Measurements from ENCODE around the gene PACS1. TPM values are rescaled to one million over a fixed set of nuclear protein-coding genes. Genes with fewer than 3 reads are reported as not detected.

PACS1 gene
- total RNA-seq, 3 donors from 2014 or later: 37.9 to 40.6 (median 38.6) TPM

DNA sequence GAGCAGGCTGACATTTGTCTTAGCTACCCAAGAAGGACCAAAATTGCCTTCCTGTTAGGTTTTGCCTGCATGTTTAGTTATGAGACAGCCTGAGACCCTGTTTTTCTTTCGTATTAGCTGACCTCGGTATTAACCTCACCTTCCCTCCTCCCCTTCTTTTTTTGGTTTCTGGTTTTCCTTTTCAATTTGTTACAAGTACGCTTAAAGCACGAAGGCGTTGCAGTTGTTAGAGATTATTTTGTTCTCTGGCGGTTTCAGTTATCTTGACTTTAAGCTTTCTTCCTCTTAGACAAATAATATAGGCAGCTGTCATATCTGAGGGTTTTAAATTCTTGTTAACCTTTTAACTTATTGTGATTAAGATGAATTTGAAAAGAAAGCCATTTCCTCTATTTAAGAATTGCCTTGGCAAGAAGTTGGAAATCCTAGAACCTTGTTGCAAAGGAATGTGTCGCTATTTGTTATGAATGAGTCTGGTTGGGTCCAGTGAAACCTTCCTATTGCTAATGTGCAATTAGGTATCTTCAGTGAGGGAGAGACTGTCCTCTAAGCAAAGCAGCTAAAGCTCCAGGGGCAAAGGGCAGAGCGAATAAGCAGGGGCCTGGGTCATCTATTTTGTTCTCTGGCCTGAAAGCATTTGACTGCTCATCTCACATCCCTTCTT, 45.7 kb downstream of the PACS1 start:
- TF ChIP-seq POLR2A (IDR thresholded peaks at IDR 0.05) (no peak), POLR2AphosphoS5 (IDR thresholded peaks at IDR 0.05) (no peak)
- TF ChIP-seq, protein P1, sequence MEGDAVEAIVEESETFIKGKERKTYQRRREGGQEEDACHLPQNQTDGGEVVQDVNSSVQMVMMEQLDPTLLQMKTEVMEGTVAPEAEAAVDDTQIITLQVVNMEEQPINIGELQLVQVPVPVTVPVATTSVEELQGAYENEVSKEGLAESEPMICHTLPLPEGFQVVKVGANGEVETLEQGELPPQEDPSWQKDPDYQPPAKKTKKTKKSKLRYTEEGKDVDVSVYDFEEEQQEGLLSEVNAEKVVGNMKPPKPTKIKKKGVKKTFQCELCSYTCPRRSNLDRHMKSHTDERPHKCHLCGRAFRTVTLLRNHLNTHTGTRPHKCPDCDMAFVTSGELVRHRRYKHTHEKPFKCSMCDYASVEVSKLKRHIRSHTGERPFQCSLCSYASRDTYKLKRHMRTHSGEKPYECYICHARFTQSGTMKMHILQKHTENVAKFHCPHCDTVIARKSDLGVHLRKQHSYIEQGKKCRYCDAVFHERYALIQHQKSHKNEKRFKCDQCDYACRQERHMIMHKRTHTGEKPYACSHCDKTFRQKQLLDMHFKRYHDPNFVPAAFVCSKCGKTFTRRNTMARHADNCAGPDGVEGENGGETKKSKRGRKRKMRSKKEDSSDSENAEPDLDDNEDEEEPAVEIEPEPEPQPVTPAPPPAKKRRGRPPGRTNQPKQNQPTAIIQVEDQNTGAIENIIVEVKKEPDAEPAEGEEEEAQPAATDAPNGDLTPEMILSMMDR (IDR thresholded peaks at IDR 0.05): no peak
- Histone ChIP-seq H3K9me3 (no peaks in the 10 kb centered on the region), H3K4me1 (peaks cover 0 to 11% of the 10 kb centered on the region in 2 donors), H3K36me3 (no peaks in the 10 kb centered on the region), H3K27me3 (no peaks in the 10 kb centered on the region), H3K4me3 (no peak overlapping the region), H3K27ac (no peak overlapping the region)
- DNase-seq (ENCODE audit: low spot score in 2 of 2): no peak
- intact Hi-C loops (cut with DNase I; ENCODE audit: low total_unique reads): no loop called here

DNA sequence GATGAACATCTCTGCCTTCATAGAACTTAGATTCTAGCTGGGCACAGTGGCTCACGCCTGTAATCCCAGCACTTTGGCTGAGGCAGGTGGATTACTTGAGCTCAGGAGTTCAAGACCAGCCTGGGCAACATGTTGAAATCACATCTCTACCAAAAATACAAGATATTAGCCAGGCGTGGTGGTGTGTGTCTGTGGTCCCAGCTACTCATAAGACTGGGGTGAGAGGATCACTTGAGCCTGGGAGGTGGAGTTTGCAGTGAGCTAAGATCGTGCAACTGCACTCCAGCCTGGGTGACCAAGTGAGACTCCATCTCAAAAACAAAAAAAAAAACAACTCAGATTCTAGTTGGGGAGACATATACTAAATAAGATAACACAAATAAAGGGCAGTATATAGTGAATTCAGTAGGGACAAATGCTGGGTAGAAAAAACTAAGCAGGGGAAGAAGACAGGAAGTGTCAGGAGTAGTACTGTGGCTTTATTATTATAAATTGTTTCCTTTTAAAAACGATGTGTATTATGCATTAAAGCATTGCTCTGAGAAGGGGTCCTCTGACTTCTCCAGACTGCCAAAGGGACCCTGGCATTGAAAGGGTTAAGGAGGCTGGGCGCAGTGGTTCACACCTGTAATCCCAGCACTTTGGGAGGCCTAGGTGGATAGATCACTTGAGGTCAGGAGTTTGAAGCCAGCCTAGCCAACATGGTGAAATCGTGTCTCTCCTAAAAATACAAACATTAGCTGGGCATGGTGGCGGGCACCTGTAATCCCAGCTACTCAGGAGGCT, 46.7 kb downstream of the PACS1 start:
- DNase-seq (ENCODE audit: low spot score in 2 of 2): no peak
- H3K27ac ChIP-seq: no peak overlapping the region
- H3K4me3 ChIP-seq: no peak overlapping the region
- peaks cover 0 to 11% of the 10 kb centered on the region in 2 donors for H3K4me1 ChIP-seq
- TF ChIP-seq POLR2A (IDR thresholded peaks at IDR 0.05) (no peak), POLR2AphosphoS5 (IDR thresholded peaks at IDR 0.05) (no peak)
- TF ChIP-seq, protein P1 (IDR thresholded peaks at IDR 0.05): no peak
- no peaks in the 10 kb centered on the region for H3K27me3 ChIP-seq
- intact Hi-C loops (cut with DNase I; ENCODE audit: low total_unique reads): no loop called here
- no peaks in the 10 kb centered on the region for H3K36me3 ChIP-seq
- H3K9me3 ChIP-seq: no peaks in the 10 kb centered on the region

DNA sequence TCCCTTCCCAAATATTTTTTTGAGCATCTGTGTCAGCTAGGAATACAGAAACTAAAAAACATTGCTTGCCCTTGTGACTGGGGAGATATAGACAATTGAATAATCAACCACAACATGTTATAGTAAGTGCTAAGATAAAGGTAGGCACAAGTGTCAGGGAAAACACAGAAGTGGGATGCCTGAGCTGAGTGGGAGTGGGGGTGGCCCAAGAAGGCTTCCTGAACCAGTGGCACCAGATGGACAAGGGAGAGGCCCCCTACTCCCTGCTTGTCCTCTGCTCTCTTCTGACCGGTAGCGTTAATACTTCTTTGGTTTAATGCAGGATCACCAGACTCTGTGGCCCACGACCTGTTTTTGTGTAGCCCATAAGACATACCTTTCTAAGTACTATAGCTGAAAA, 48.8 kb downstream of the PACS1 start:
- Histone ChIP-seq H3K36me3 (no peaks in the 10 kb centered on the region), H3K4me1 (no peaks in the 10 kb centered on the region), H3K9me3 (no peaks in the 10 kb centered on the region), H3K4me3 (no peak overlapping the region), H3K27ac (no peak overlapping the region), H3K27me3 (no peaks in the 10 kb centered on the region)
- TF ChIP-seq POLR2A (IDR thresholded peaks at IDR 0.05) (no peak), POLR2AphosphoS5 (IDR thresholded peaks at IDR 0.05) (no peak)
- TF ChIP-seq, protein P1 (IDR thresholded peaks at IDR 0.05): no peak
- intact Hi-C loops (cut with DNase I; ENCODE audit: low total_unique reads): no loop called here
- DNase-seq (ENCODE audit: low spot score in 2 of 2): no peak

DNA sequence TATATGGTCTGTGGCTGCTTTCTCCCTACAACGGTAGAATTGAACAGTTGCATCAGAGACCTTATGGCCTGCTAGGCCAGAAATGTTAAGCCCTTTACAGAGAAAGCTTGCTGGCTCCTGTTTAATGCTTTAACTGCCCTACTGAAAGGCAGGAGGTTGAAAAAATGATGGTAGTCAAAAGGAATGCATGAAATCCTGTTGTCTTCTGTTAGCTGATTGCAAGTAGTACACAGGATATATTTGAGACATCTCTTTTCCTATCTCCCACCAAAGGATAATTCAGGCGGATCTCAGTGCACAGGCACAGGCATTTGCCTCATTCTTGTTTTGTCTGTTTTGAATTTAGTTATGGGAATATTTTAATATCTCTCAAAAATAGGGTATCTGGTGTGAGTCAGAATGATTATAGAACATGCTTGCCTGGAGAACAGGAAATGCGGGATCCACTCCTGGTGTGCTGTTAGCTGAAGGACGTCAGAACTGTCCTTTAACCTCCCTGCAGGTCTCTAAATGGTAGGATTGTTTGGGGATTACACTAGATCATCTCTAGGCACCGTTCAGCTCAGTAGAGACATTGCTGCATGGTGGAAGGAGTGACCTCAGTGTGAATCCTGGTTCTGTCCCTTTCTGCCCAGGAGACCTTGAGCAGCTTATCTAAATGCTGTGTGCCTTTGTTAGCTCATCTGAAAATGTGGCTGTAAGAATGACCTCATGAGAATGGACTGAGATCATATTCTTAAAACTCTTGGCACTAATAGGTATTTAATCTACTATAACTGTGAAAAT, 49.5 kb downstream of the PACS1 start:
- no peak overlapping the region for H3K4me3 ChIP-seq
- no peak for DNase-seq (ENCODE audit: low spot score in 2 of 2)
- H3K4me1 ChIP-seq: no peaks in the 10 kb centered on the region
- intact Hi-C loops (cut with DNase I; ENCODE audit: low total_unique reads): no loop called here
- H3K27me3 ChIP-seq: no peaks in the 10 kb centered on the region
- H3K27ac ChIP-seq: no peak overlapping the region
- H3K9me3 ChIP-seq: no peaks in the 10 kb centered on the region
- no peaks in the 10 kb centered on the region for H3K36me3 ChIP-seq
- TF ChIP-seq, protein P1 (IDR thresholded peaks at IDR 0.05): no peak
- no peak for TF ChIP-seq POLR2A (IDR thresholded peaks at IDR 0.05)
- no peak for TF ChIP-seq POLR2AphosphoS5 (IDR thresholded peaks at IDR 0.05)

Measured in breast epithelium (tissue), 4 donors.